Trophoblast cell (in vitro differentiated cells and primary cell): Measurements from ENCODE around the gene NTSR2.

ENCODE experiments used
- DNase-seq, 2 donors: peaks; one replicate each; pipeline ENCODE4 v3.0.0-alpha.2; 2016
- H2AFZ ChIP-seq: 2 replicates; pipeline ENCODE4 v1.6.1; 2013; ENCODE audit warnings: low read length, moderate library complexity, mild to moderate bottlenecking; ENCODE audit not compliant: insufficient read depth, poor library complexity
- H2AK5ac ChIP-seq: 2 replicates; pipeline ENCODE4 v1.6.1; 2013; ENCODE audit warnings: mild to moderate bottlenecking, low read length
- H2BK120ac ChIP-seq: 2 replicates; pipeline ENCODE4 v1.6.1; 2013; ENCODE audit warnings: low read length, mild to moderate bottlenecking, moderate library complexity; ENCODE audit not compliant: insufficient read depth, poor library complexity
- H2BK12ac ChIP-seq: 2 replicates; pipeline ENCODE4 v1.6.1; 2013; ENCODE audit warnings: mild to moderate bottlenecking, low read length, moderate library complexity
- H2BK5ac ChIP-seq: 2 replicates; pipeline ENCODE4 v1.6.1; 2013; ENCODE audit warnings: low read length, low read depth, moderate library complexity, mild to moderate bottlenecking; ENCODE audit not compliant: poor library complexity
- H3K14ac ChIP-seq: 2 replicates; pipeline ENCODE4 v1.6.1; 2013; ENCODE audit warnings: mild to moderate bottlenecking, low read length
- H3K18ac ChIP-seq: 2 replicates; pipeline ENCODE4 v1.6.1; 2013; ENCODE audit warnings: mild to moderate bottlenecking, low read length
- H3K23ac ChIP-seq: 2 replicates; pipeline ENCODE4 v1.6.1; 2013; ENCODE audit warnings: low read length
- H3K27ac ChIP-seq: 2 replicates; pipeline ENCODE4 v1.5.1; 2013; ENCODE audit warnings: low read depth, mild to moderate bottlenecking, inconsistent platforms, low read length, moderate library complexity
- H3K27me3 ChIP-seq: 2 replicates; pipeline ENCODE4 v1.6.1; 2013; ENCODE audit warnings: inconsistent platforms, mild to moderate bottlenecking, low read length, moderate library complexity; ENCODE audit not compliant: insufficient read depth
- H3K36me3 ChIP-seq, 2 experiments: 1 replicate in 1 of 2; 2 replicates in 1 of 2; pipeline ENCODE4 v1.6.1; 2013; ENCODE audit warnings: low read length in 2 of 2, mild to moderate bottlenecking in 2 of 2, moderate library complexity in 1 of 2; ENCODE audit not compliant: insufficient read depth in 2 of 2, control insufficient read depth in 1 of 2
- H3K4ac ChIP-seq: 2 replicates; pipeline ENCODE4 v1.6.1; 2013; ENCODE audit warnings: low read depth, mild to moderate bottlenecking, low read length, moderate library complexity
- H3K4me1 ChIP-seq, 2 experiments: 1 replicate in 1 of 2; 2 replicates in 1 of 2; pipeline ENCODE4 v1.6.1; 2013; ENCODE audit warnings: low read length in 2 of 2, mild to moderate bottlenecking in 2 of 2, moderate library complexity in 1 of 2; ENCODE audit not compliant: insufficient read depth in 2 of 2, control insufficient read depth in 1 of 2
- H3K4me2 ChIP-seq: 2 replicates; pipeline ENCODE4 v1.6.1; 2013; ENCODE audit warnings: inconsistent platforms, mild to moderate bottlenecking, low read length, moderate library complexity
- H3K4me3 ChIP-seq: 2 replicates; pipeline ENCODE4 v1.5.1; 2013; ENCODE audit warnings: mild to moderate bottlenecking, low read depth, low read length, inconsistent platforms
- H3K79me1 ChIP-seq: one replicate; pipeline ENCODE4 v1.6.1; 2013; ENCODE audit warnings: low read length
- H3K79me2 ChIP-seq: 2 replicates; pipeline ENCODE4 v1.6.1; 2013; ENCODE audit warnings: low read length, mild to moderate bottlenecking; ENCODE audit not compliant: control insufficient read depth, insufficient read depth, poor library complexity
- H3K9ac ChIP-seq: 2 replicates; pipeline ENCODE4 v1.6.1; 2013; ENCODE audit warnings: mild to moderate bottlenecking, low read length
- H3K9me3 ChIP-seq: 2 replicates; pipeline ENCODE4 v1.6.1; 2013; ENCODE audit warnings: low read depth, mild to moderate bottlenecking, control low read depth, inconsistent platforms, low read length; ENCODE audit not compliant: insufficient read depth
- H4K12ac ChIP-seq: 2 replicates; pipeline ENCODE4 v1.6.1; 2013; ENCODE audit warnings: low read depth, mild to moderate bottlenecking, low read length, moderate library complexity
- H4K8ac ChIP-seq: 2 replicates; pipeline ENCODE4 v1.6.1; 2013; ENCODE audit warnings: low read depth, mild to moderate bottlenecking, low read length, moderate library complexity
- H4K91ac ChIP-seq: one replicate; pipeline ENCODE4 v1.6.1; 2013; ENCODE audit warnings: low read depth, mild to moderate bottlenecking, low read length, moderate library complexity
- WGBS: extraction: QIAGEN DNeasy Blood & Tissue Kit; methylation state at CpG from one replicate; pipeline ENCODE4 v1.1.7; 2013; ENCODE audit warnings: missing lambda C conversion rate; ENCODE audit not compliant: insufficient read length, insufficient coverage; ENCODE audit errors: extremely low coverage; 5-methylcytosine and 5-hydroxymethylcytosine counted together

NTSR2 gene

GRCh38 chr2:11625671-11626070, 44.3 kb downstream of the NTSR2 start:
- Histone ChIP-seq H3K4ac (no peak overlapping the region), H3K27me3 (no peaks in the 10 kb centered on the region), H3K14ac (no peak overlapping the region), H3K4me1 (peaks cover 3% of the 10 kb centered on the region in 2 experiments), H2BK12ac (no peak overlapping the region), H2BK5ac (no peak overlapping the region), H3K79me1 (no peaks in the 10 kb centered on the region), H2AFZ (no peak overlapping the region), H4K91ac (no peak overlapping the region), H3K4me3 (no peak overlapping the region), H3K23ac (no peak overlapping the region), H3K9ac (no peak overlapping the region), H4K12ac (no peak overlapping the region), H3K79me2 (no peaks in the 10 kb centered on the region), H3K9me3 (peaks cover 7% of the 10 kb centered on the region), H3K27ac (no peak overlapping the region), H2AK5ac (no peak overlapping the region), H4K8ac (no peak overlapping the region), H3K36me3 (peaks cover 5 to 12% of the 10 kb centered on the region in 2 experiments), H3K4me2 (no peak overlapping the region), H3K18ac (no peak overlapping the region), H2BK120ac (no peak overlapping the region)
- no CpG with 5 or more reads among the region's 10 CpGs for WGBS
- DNase-seq, result no peak

GRCh38 chr2:11624893-11625292, 45.1 kb downstream of the NTSR2 start:
- no peak overlapping the region for H4K91ac ChIP-seq

GRCh38 chr2:11622611-11623010, 47.4 kb downstream of the NTSR2 start:
- Histone ChIP-seq H3K36me3 (peaks cover 11 to 17% of the 10 kb centered on the region in 2 experiments), H3K4me3 (no peak overlapping the region), H3K23ac (no peak overlapping the region), H3K9me3 (peaks cover 7% of the 10 kb centered on the region), H2BK12ac (no peak overlapping the region), H3K79me1 (no peaks in the 10 kb centered on the region), H2AFZ (no peak overlapping the region), H3K4me2 (no peak overlapping the region), H4K91ac (no peak overlapping the region), H3K79me2 (no peaks in the 10 kb centered on the region), H2BK120ac (no peak overlapping the region), H3K14ac (no peak overlapping the region), H3K4me1 (peaks cover 3% of the 10 kb centered on the region in 2 experiments), H3K4ac (no peak overlapping the region), H2BK5ac (no peak overlapping the region), H4K8ac (no peak overlapping the region), H3K27ac (no peak overlapping the region), H3K27me3 (no peaks in the 10 kb centered on the region), H3K18ac (no peak overlapping the region), H4K12ac (no peak overlapping the region), H3K9ac (no peak overlapping the region), H2AK5ac (no peak overlapping the region)
- WGBS, result no CpG with 5 or more reads among the region's 1 CpG
- DNase-seq, result no peak

More at GRCh38 chr2:11624893-11625292, 45.1 kb downstream of the NTSR2 start:
- DNase-seq, result no peak
- H4K12ac ChIP-seq, result no peak overlapping the region
- H3K4ac ChIP-seq, result no peak overlapping the region
- H3K27me3 ChIP-seq, result no peaks in the 10 kb centered on the region
- no peak overlapping the region for H2BK120ac ChIP-seq
- H3K14ac ChIP-seq, result no peak overlapping the region
- H3K27ac ChIP-seq, result no peak overlapping the region
- H3K36me3 ChIP-seq, result peaks cover 5 to 12% of the 10 kb centered on the region in 2 experiments
- H3K79me2 ChIP-seq, result no peaks in the 10 kb centered on the region
- no peak overlapping the region for H4K8ac ChIP-seq
- peaks cover 3% of the 10 kb centered on the region in 2 experiments for H3K4me1 ChIP-seq
- no peak overlapping the region for H2AK5ac ChIP-seq
- H3K9me3 ChIP-seq, result peaks cover 7% of the 10 kb centered on the region
- no peak overlapping the region for H3K4me2 ChIP-seq
- no peak overlapping the region for H2AFZ ChIP-seq
- H3K4me3 ChIP-seq, result no peak overlapping the region
- H3K79me1 ChIP-seq, result no peaks in the 10 kb centered on the region
- H3K18ac ChIP-seq, result no peak overlapping the region
- no peak overlapping the region for H2BK5ac ChIP-seq
- no peak overlapping the region for H2BK12ac ChIP-seq
- H3K23ac ChIP-seq, result no peak overlapping the region
- WGBS, result no CpG with 5 or more reads among the region's 10 CpGs
- H3K9ac ChIP-seq, result no peak overlapping the region

GRCh38 chr2:11621410-11621809, 48.6 kb downstream of the NTSR2 start:
- Histone ChIP-seq H3K9ac (no peak overlapping the region), H3K79me1 (no peaks in the 10 kb centered on the region), H2AK5ac (no peak overlapping the region), H3K4me3 (no peak overlapping the region), H3K36me3 (peaks cover 12 to 15% of the 10 kb centered on the region in 2 experiments), H3K79me2 (no peaks in the 10 kb centered on the region), H3K18ac (no peak overlapping the region), H4K12ac (no peak overlapping the region), H4K8ac (no peak overlapping the region), H2AFZ (no peak overlapping the region), H4K91ac (no peak overlapping the region), H2BK12ac (no peak overlapping the region), H3K27ac (no peak overlapping the region), H3K14ac (no peak overlapping the region), H3K23ac (no peak overlapping the region), H3K4me2 (no peak overlapping the region), H3K4me1 (peaks cover 3% of the 10 kb centered on the region in 2 experiments), H2BK120ac (no peak overlapping the region), H2BK5ac (no peak overlapping the region), H3K4ac (no peak overlapping the region), H3K27me3 (no peaks in the 10 kb centered on the region), H3K9me3 (no peaks in the 10 kb centered on the region)
- no CpG with 5 or more reads among the region's 2 CpGs for WGBS
- DNase-seq, result no peak
